A549 treated with Hydrocortisone at 1 μM for 4 hours (cell line): ENCODE data around the gene SLC4A8. TPM values are rescaled to one million over a fixed set of nuclear protein-coding genes. Genes with fewer than 3 reads are reported as not detected.

Experiments
- total RNA-seq: library from RNA; stranded (reverse); fragments of 200-300 nt; extraction: Qiagen RNA extraction; gene quantifications from 5 replicates; pipeline ENCODE4 v1.2.3, GENCODE V29; 2022

Gene SLC4A8
- total RNA-seq, result 1.1 to 1.5 TPM (median 1.3 TPM) in 5 replicates

DNA sequence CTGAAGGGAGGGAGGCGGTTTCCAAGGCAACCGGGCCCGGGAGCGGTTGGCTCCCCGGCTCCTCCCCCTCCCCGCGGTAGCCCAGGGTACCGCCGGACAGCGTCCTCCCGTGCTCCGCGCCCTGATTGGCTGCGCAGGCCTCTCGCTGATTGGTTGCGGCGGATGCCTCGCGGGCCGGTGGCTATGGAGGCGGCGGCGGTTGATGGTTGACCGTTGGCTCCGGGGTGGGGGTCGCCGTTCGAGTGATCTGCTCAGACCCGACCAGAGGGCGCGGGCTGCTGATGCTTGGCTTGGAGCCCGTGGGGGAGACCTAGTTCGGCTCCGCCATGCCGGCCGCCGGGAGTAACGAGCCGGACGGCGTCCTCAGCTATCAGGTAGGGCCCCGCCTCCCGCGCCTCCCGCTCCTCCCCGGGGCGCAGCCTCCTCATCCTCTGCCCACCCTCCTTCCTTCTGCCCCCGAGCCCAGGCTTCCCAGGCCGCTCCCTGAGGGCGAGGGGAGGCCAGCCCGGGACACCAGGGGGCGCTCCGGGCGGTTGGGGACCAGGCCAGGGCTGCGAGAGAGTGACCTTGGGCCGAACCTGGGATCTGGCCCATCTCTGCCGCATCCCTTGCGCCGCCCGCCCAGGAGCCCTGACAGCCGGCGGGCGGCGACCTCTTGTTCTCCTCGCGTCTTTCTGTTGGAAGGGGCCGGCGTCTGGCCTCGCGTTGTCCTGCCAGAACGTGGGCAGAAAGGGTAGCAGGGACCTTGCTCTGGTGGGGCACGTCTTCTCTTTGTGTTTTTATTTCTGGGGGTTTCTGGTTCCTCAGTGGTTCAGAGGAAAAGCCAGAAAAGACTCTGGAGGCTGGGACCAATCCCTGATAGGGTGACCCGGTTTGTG lies at the start of gene SLC4A8:
Gene SLC4A8, plus strand, starts transcription at position 170 of the 878 bp plus-strand sequence. Its CDS starts 157 bp downstream, at position 327.

DNA sequence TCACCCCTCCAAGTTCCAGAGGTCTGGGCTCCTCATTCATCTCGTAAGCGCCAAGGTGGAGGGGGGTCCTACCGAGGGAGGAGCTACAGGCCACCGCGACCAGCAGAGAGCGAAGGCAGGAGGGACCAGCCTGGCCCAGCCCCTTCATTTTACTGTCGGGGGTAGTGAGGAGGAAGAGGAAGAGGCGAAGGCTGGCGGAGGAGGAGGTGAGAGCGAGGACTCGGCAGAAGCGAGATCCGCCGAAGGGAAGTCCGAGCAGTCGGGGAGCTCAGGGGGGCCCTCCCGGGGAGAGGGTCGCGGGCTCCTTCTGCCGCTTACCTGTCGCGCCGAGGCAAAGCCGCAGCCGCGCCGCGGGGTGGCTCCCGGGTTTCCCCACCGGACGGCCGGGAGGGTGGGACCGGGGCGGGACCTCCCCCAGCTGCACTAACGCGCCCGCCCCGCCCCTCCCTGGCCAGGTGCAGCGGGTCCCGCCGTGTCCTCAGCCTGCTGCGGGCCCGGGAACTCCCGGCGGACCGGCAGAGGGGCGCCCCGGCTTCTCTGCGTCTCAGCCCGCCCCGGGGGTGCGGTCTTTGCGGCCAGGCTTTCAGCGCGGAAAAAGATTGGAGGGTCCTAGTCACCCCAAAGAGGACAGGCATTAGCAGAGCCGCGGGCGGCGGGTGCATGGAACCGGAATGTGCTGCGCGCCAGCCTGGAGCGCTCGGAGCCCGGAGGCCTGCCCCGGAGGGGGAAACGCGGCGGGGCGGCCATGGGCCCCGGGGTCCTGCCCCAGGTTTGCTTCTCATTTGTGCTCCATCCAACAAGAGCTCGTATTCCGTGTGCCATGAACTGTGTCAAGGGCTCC lies 33.1 kb upstream of the SLC4A8 start, which contains the start of gene GALNT6:
Gene GALNT6, minus strand, starts transcription at position 124 of the 841 bp plus-strand sequence. CDS start 11,625 bp downstream, outside the sequence.

Other genes starting within 250 kb of the SLC4A8 start
- gene POU6F1, start 206.8 kb upstream of the SLC4A8 start, total RNA-seq, result 0.91 to 2.2 TPM (median 1.3 TPM) in 5 replicates
- 307 to 375 TPM (median 314 TPM) in 5 replicates for gene DAZAP2, start 186.0 kb upstream of the SLC4A8 start, total RNA-seq
- gene SMAGP, start 154.4 kb upstream of the SLC4A8 start, total RNA-seq, result 21.5 to 28.4 TPM (median 27.2 TPM) in 5 replicates
- gene BIN2, start 100.7 kb upstream of the SLC4A8 start, total RNA-seq, result 0.09 to 0.25 TPM (median 0.14 TPM) in 5 replicates
- gene CELA1, start 78.2 kb upstream of the SLC4A8 start, total RNA-seq, result not detected in 5 replicates
- 2.4 to 4.3 TPM (median 3.1 TPM) in 5 replicates for gene GALNT6, start 33.4 kb upstream of the SLC4A8 start, total RNA-seq
- 1.00 to 1.7 TPM (median 1.5 TPM) in 5 replicates for gene SCN8A, start 166.4 kb downstream of the SLC4A8 start, total RNA-seq